GM12878 (cell line): ENCODE measurements around the gene MAL. TPM values are rescaled to one million over a fixed set of nuclear protein-coding genes. Genes with fewer than 3 reads are reported as not detected.

Experiments
- ATAC-seq: fragments of 200-7000 bp; cut with Tn5 transposase; 3 replicates; pipeline ENCODE4 v1.9.1; 2020; ENCODE audit warnings: mild to moderate bottlenecking, moderate library complexity
- BruUV-seq: library from RNA; stranded (reverse); fragments of 400-500 nt; replicated peaks from 2 replicates; lab custom pipeline; 2021; lab: Mats Ljungman, UMichigan
- CTCF ChIA-PET: fragments of 300-600 bp; sonication (Branson Sonifier 250); formaldehyde crosslinking; extraction: SDS; loops from one replicate; lab custom pipeline; 2021; ENCODE audit warnings: inconsistent platforms; lab: Yijun Ruan, JAX
- POLR2A ChIA-PET: fragments of 350-600 bp; formaldehyde crosslinking; extraction: SDS; loops from one replicate; lab custom pipeline; 2021; ENCODE audit warnings: inconsistent platforms; lab: Charles Lee
- RAD21 ChIA-PET: fragments of 300-600 bp; sonication (Branson Sonifier 250); formaldehyde crosslinking; loops from one replicate; lab custom pipeline; 2023; ENCODE audit warnings: antibody characterized with exemption; ENCODE audit not compliant: unreplicated experiment; lab: Charles Lee
- SMC1A ChIA-PET: fragments of 300-600 bp; sonication (Branson Sonifier 250); formaldehyde crosslinking; loops from one replicate; lab custom pipeline; 2023; ENCODE audit not compliant: unreplicated experiment, uncharacterized antibody; lab: Charles Lee
- DNase-seq: peaks from one replicate; pipeline ENCODE4 v3.0.0-alpha.2; 2011; ENCODE audit warnings: low read depth, low spot score
- FAIRE-seq: peaks from 3 replicates; lab custom pipeline; 2011; peaks lifted over from hg19 to GRCh38; lab: Jason Lieb, UNC
- H2AFZ ChIP-seq: 2 replicates; pipeline ENCODE4 v1.6.0; 2011; ENCODE audit warnings: low read depth, low read length, control low read depth; ENCODE audit not compliant: control insufficient read depth
- H3K27ac ChIP-seq: 2 replicates; pipeline ENCODE4 v1.5.1; 2011; ENCODE audit warnings: control low read depth; ENCODE audit not compliant: control insufficient read depth, insufficient read depth
- H3K27me3 ChIP-seq, 2 experiments: replicated peaks in 1 of 2; 2 replicates each; pipeline versions ENCODE4 v1.6.0 to v1.6.1; 2011; ENCODE audit warnings: low read length in 1 of 2; ENCODE audit not compliant: control insufficient read depth in 2 of 2, insufficient read depth in 2 of 2
- H3K36me3 ChIP-seq, 2 experiments: 2 replicates each; pipeline ENCODE4 v1.5.1; 2011; ENCODE audit warnings: low read length in 1 of 2; ENCODE audit not compliant: control insufficient read depth in 2 of 2, insufficient read depth in 2 of 2
- H3K4me1 ChIP-seq: 2 replicates; pipeline ENCODE4 v1.6.1; 2011; ENCODE audit warnings: mild to moderate bottlenecking, low read length, moderate library complexity, mixed read lengths; ENCODE audit not compliant: control insufficient read depth, insufficient read depth
- H3K4me2 ChIP-seq: 2 replicates; pipeline ENCODE4 v1.6.0; 2011; ENCODE audit warnings: control low read depth; ENCODE audit not compliant: control insufficient read depth, insufficient read depth
- H3K4me3 ChIP-seq: fragments of 200-600 bp; sonication (generic); 2 replicates; pipeline ENCODE4 v1.5.1; 2016
- H3K79me2 ChIP-seq: 2 replicates; pipeline ENCODE4 v1.6.0; 2011; ENCODE audit warnings: low read length; ENCODE audit not compliant: control insufficient read depth, insufficient read depth
- H3K9ac ChIP-seq: 2 replicates; pipeline ENCODE4 v1.8.0; 2011; ENCODE audit warnings: low read length, control low read depth, mixed read lengths; ENCODE audit not compliant: control insufficient read depth, insufficient read depth
- H3K9me3 ChIP-seq: replicated peaks from 3 replicates; pipeline ENCODE4 v1.5.1; 2011; ENCODE audit warnings: mild to moderate bottlenecking, low read length; ENCODE audit not compliant: control insufficient read depth, insufficient read depth
- H4K20me1 ChIP-seq: 2 replicates; pipeline ENCODE4 v1.6.0; 2011; ENCODE audit not compliant: control insufficient read depth, insufficient read depth
- CREB1 ChIP-seq: IDR thresholded peaks from 2 replicates; pipeline ENCODE4 v1.6.1; 2012; ENCODE audit warnings: low read depth, mild to moderate bottlenecking, inconsistent platforms
- MLLT1 ChIP-seq: fragments of 450-650 bp; IDR thresholded peaks from 2 replicates; pipeline ENCODE4 v1.6.1; 2016; ENCODE audit warnings: mild to moderate bottlenecking
- ZSCAN29 ChIP-seq: fragments of 450-650 bp; IDR thresholded peaks from 2 replicates; pipeline ENCODE4 v1.6.1; 2017; ENCODE audit warnings: mild to moderate bottlenecking, moderate library complexity
- WGBS: methylation state at CpG from one replicate; pipeline ENCODE4 v1.1.6; 2016; ENCODE audit warnings: low lambda C conversion rate; ENCODE audit not compliant: insufficient replicate concordance, insufficient coverage; ENCODE audit errors: missing lambda C conversion rate; 5-methylcytosine and 5-hydroxymethylcytosine counted together
- in situ Hi-C: fragments of 300-500 bp; cut with MboI; formaldehyde crosslinking; loops from 9 replicates; pipeline ENCODE4 v1.14.3; 2018; ENCODE audit warnings: mixed read lengths
- intact Hi-C: fragments of 100-400 bp; cut with micrococcal nuclease; formaldehyde crosslinking; loops from one replicate; pipeline ENCODE4 v1.14.2; 2022; ENCODE audit not compliant: unreplicated experiment
- polyA plus RNA-seq, 11 experiments: library from polyadenylated mRNA; depleted of rRNA in 4 of 11; unstranded in 6 of 11; stranded (reverse) in 5 of 11; fragments of >200 nt; fragmentation: Nextera tagmentation in 4 of 11; fragmentation: Illumina TruSeq in 1 of 11; extraction: Ambion mirVana in 4 of 11; extraction: Trizol in 1 of 11; gene quantifications; 1 replicate in 1 of 11; 2 replicates in 10 of 11; pipeline versions ENCODE4 v1.2.1 to v1.2.3, GENCODE V29; 2011 to 2016; ENCODE audit warnings: inconsistent platforms in 2 of 11, missing spikeins in 2 of 11, low read depth in 1 of 11
- total RNA-seq, 4 experiments: library from RNA; depleted of rRNA in 3 of 4; stranded (reverse); fragments of >200 nt in 3 of 4; fragmentation: Illumina TruSeq in 1 of 4; extraction: Trizol in 1 of 4; gene quantifications; 2 replicates each; pipeline versions ENCODE4 v1.2.1 to v1.2.3, GENCODE V29; 2013 to 2021

The MAL gene
- total and polyA plus RNA-seq, 10 of the 15 experiments (the other 5 are each of a cell fraction or from before 2014, with no cell fraction given), result 1.3 to 4.5 (median 1.7) TPM

DNA sequence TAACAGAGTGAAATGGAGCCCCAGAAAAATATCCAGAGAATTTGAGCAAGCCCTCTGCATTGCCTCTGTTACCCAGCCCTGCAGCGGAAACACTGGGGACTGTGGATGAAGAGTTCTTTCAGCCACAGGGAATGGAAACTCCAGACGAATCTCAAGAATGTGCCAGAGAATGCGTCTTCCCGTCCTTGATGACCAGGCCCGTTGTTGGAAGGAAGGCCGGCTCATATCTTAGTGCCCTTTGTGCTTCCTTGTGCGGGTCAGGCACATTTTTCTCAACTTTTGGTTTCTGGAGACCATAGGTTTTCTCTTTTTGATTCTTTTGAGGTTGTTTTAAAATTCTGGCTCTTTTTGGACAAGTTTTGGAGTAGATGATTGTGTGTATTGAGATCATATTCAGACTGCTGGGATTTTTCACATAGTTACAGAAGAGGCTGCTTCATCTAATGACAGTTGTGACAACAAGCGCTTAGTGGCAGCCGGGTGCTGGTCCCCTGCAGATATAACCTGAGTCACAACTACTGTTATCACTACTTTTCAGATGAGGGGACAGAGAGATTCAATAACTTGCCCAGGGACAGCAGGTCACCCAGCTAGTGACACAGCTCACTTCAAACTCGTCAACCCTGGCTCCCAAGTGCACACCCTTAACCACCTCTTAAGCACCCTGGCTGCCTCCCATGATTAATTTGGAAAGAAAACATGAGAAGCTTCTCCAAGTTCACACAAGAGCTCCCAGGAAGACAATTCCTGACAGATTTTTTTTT lies 15.7 kb downstream of the MAL start:
- ChIA-PET CTCF (interaction anchor here (0.7 to 5.2 kb wide), 12 partner anchors 9 to 84 kb away, joined by 3 to 58 read pairs (median 4); partner anchors contain the start of gene MAL), RAD21 (interaction anchor here (1.4 to 4.9 kb wide), 5 partner anchors 9 to 38 kb away, joined by 5 to 61 read pairs (median 34); partner anchors contain the start of gene MAL), POLR2A (interaction anchor here (1.0 to 2.4 kb wide), 4 partner anchors 10 to 37 kb away, joined by 4 to 15 read pairs (median 5); no protein-coding TSS in a partner anchor), SMC1A (interaction anchor here (1.0 to 4.6 kb wide), 7 partner anchors 10 to 39 kb away, joined by 3 to 44 read pairs (median 4); partner anchors contain the start of gene MAL)
- in situ Hi-C loops (no loop called here), intact Hi-C loops (loop anchor here (5.0 kb wide), 1 partner anchor 36 kb away; no protein-coding TSS in a partner anchor)
- Histone ChIP-seq H3K79me2 (no peaks in the 10 kb centered on the region), H4K20me1 (no peaks in the 10 kb centered on the region), H3K9me3 (no peaks in the 10 kb centered on the region), H3K4me1 (peaks cover 39% of the 10 kb centered on the region), H3K36me3 (no peaks in the 10 kb centered on the region), H3K27ac (peak overlapping the region; percentile 55), H3K4me2 (no peak overlapping the region), H3K9ac (no peak overlapping the region; the same call in 1 of the 2 replicates), H3K27me3 (no peaks in the 10 kb centered on the region), H3K4me3 (no peak overlapping the region), H2AFZ (peak overlapping the region; percentile 34)
- 47% methylated on average over 10 of the region's 10 CpGs for WGBS
- FAIRE-seq, result no peak
- peak; percentile 66 for ATAC-seq
- no peak for TF ChIP-seq ZSCAN29
- peak; percentile 68; the same call in 1 of the 2 replicates for TF ChIP-seq MLLT1
- 0 out of 2 replicates have a peak, but pooled peaks have one; percentile 12 for TF ChIP-seq CREB1
- no TSS peak for BruUV-seq
- DNase-seq, result no peak
